K562 (cell line): ENCODE results near the gene GMIP. TPM values are rescaled to one million over a fixed set of nuclear protein-coding genes. Genes with fewer than 3 reads are reported as not detected.

Experiments
- ATAC-seq: fragments of 200-7000 bp; cut with Tn5 transposase; 3 replicates; pipeline ENCODE4 v1.9.1; 2020; ENCODE audit warnings: moderate library complexity
- BruUV-seq: library from RNA; stranded (reverse); fragments of 400-500 nt; replicated peaks from 2 replicates; lab custom pipeline; 2021; lab: Mats Ljungman, UMichigan
- CTCF ChIA-PET: fragments of 300-600 bp; formaldehyde crosslinking; extraction: SDS; loops from one replicate; lab custom pipeline; 2021; ENCODE audit warnings: low intra/inter-chr PET ratio; lab: Yijun Ruan, JAX
- POLR2A ChIA-PET: fragments of 300-600, 350-650 bp; sonication (Branson Sonifier 250); formaldehyde crosslinking; extraction: SDS; loops from one replicate; lab custom pipeline; 2021; ENCODE audit warnings: antibody characterized with exemption, inconsistent platforms; lab: Yijun Ruan, JAX
- DNase-seq, 4 experiments: peaks; one replicate each; pipeline versions ENCODE4 v3.0.0 to v3.0.0-alpha.2; 2011 to 2018; ENCODE audit warnings: low spot score in 3 of 4, mixed read lengths in 3 of 4; ENCODE audit errors: extremely low read depth in 1 of 4
- FAIRE-seq: peaks from 2 replicates; lab custom pipeline; 2011; peaks lifted over from hg19 to GRCh38; lab: Jason Lieb, UNC
- H2AFZ ChIP-seq: 2 replicates; pipeline ENCODE4 v1.6.0; 2011; ENCODE audit warnings: low read depth, low read length, control low read depth, inconsistent platforms
- H3K27ac ChIP-seq: fragments of 200-600 bp; 3 replicates; pipeline ENCODE4 v1.8.0; 2011; ENCODE audit warnings: low read depth, mild to moderate bottlenecking, control low read depth, inconsistent platforms, low read length, moderate library complexity, mixed read lengths; ENCODE audit errors: extremely low read depth
- H3K27me3 ChIP-seq, 2 experiments: fragments of 300-600 bp in 1 of 2; 2 replicates in 1 of 2; 3 replicates in 1 of 2; pipeline versions ENCODE4 v1.6.0 to v1.8.0; 2011; ENCODE audit warnings: inconsistent platforms in 2 of 2, low read length in 2 of 2, mild to moderate bottlenecking in 1 of 2, mixed read lengths in 1 of 2, moderate library complexity in 1 of 2; ENCODE audit not compliant: control insufficient read depth in 2 of 2, insufficient read depth in 2 of 2
- H3K36me3 ChIP-seq: fragments of 300-600 bp; 3 replicates; pipeline ENCODE4 v1.8.0; 2011; ENCODE audit warnings: mild to moderate bottlenecking, low read length, inconsistent platforms; ENCODE audit not compliant: control insufficient read depth, insufficient read depth
- H3K4me1 ChIP-seq, 2 experiments: fragments of 200-600 bp in 1 of 2; replicated peaks in 1 of 2; 2 replicates in 1 of 2; 3 replicates in 1 of 2; pipeline versions ENCODE4 v1.5.1 to v1.8.0; 2011; ENCODE audit warnings: inconsistent platforms in 2 of 2, low read length in 2 of 2, mild to moderate bottlenecking in 1 of 2, mixed read lengths in 1 of 2, moderate library complexity in 1 of 2; ENCODE audit not compliant: control insufficient read depth in 2 of 2, insufficient read depth in 2 of 2
- H3K4me2 ChIP-seq: 2 replicates; pipeline ENCODE4 v1.6.1; 2011; ENCODE audit warnings: low read length, control low read depth, inconsistent platforms, mixed read lengths; ENCODE audit not compliant: insufficient read depth
- H3K4me3 ChIP-seq: fragments of 200-600 bp; sonication (generic), shearing (Covaris generic); 2 replicates; pipeline ENCODE4 v1.5.1; 2016; ENCODE audit warnings: control low read depth, inconsistent platforms
- H3K79me2 ChIP-seq: fragments of 200-600 bp; 3 replicates; pipeline ENCODE4 v1.8.0; 2011; ENCODE audit warnings: low read length, inconsistent platforms; ENCODE audit not compliant: control insufficient read depth, insufficient read depth
- H3K9ac ChIP-seq, 2 experiments: 2 replicates each; pipeline versions ENCODE4 v1.6.0 to v1.6.1; 2011; ENCODE audit warnings: low read depth in 2 of 2, low read length in 2 of 2, control low read depth in 1 of 2, inconsistent platforms in 1 of 2, mild to moderate bottlenecking in 1 of 2, mixed read lengths in 1 of 2; ENCODE audit not compliant: insufficient read depth in 1 of 2
- H3K9me1 ChIP-seq: one replicate; pipeline ENCODE4 v1.6.0; 2011; ENCODE audit warnings: inconsistent platforms, mild to moderate bottlenecking, low read length, moderate library complexity; ENCODE audit not compliant: control insufficient read depth, insufficient read depth
- H3K9me3 ChIP-seq: replicated peaks from 2 replicates; pipeline ENCODE4 v1.5.1; 2011; ENCODE audit warnings: low read depth, low read length, inconsistent platforms; ENCODE audit not compliant: control insufficient read depth, insufficient read depth
- H4K20me1 ChIP-seq: replicated peaks from 2 replicates; pipeline ENCODE4 v1.6.1; 2011; ENCODE audit warnings: low read length, inconsistent platforms, mixed read lengths; ENCODE audit not compliant: control insufficient read depth, insufficient read depth
- AFF1 ChIP-seq, 2 experiments: fragments of 450-650 bp; IDR thresholded peaks; 2 replicates each; pipeline ENCODE4 v1.6.1; 2018; ENCODE audit warnings: mild to moderate bottlenecking in 2 of 2, low read depth in 1 of 2; ENCODE audit not compliant: partially characterized antibody in 2 of 2
- CTCF ChIP-seq, 3 experiments: IDR thresholded peaks in 2 of 3; conservative IDR thresholded peaks in 1 of 3; 2 replicates each; pipeline ENCODE4 v1.5.1; 2011 to 2012; ENCODE audit warnings: low read length in 3 of 3, mild to moderate bottlenecking in 3 of 3, control low read depth in 2 of 3, improper control_type of control experiment in 1 of 3, inconsistent platforms in 1 of 3, low read depth in 1 of 3, mixed read lengths in 1 of 3, moderate library complexity in 1 of 3; ENCODE audit not compliant: insufficient read depth in 2 of 3
- GATAD2A ChIP-seq: fragments of 450-650 bp; IDR thresholded peaks from 2 replicates; pipeline ENCODE4 v1.6.1; 2017
- KDM1A ChIP-seq, 2 experiments: fragments of 450-650 bp; IDR thresholded peaks; 2 replicates each; pipeline ENCODE4 v1.6.1; 2016; ENCODE audit warnings: mild to moderate bottlenecking in 2 of 2
- PCBP2 ChIP-seq: fragments of 200-400 bp; formaldehyde crosslinking; IDR thresholded peaks from 2 replicates; pipeline ENCODE4 v1.6.1; 2018; ENCODE audit warnings: low read length, low read depth, mild to moderate bottlenecking, moderate library complexity; ENCODE audit not compliant: poor library complexity, severe bottlenecking
- RCOR1 ChIP-seq, 2 experiments: IDR thresholded peaks; 2 replicates each; pipeline ENCODE4 v1.6.1; 2012; ENCODE audit warnings: low read depth in 2 of 2, low read length in 2 of 2, borderline replicate concordance in 1 of 2, improper control_type of control experiment in 1 of 2
- SMC3 ChIP-seq: conservative IDR thresholded peaks from 2 replicates; pipeline ENCODE4 v1.6.1; 2011; ENCODE audit warnings: low read depth, low read length, improper control_type of control experiment; ENCODE audit not compliant: insufficient read depth
- VEZF1 ChIP-seq: fragments of 200-800 bp; sonication (Bioruptor generic); IDR thresholded peaks from 2 replicates; pipeline ENCODE4 v1.6.1; 2017; ENCODE audit warnings: missing genetic modification characterization, missing compliant biosample characterization
- ZBTB43 ChIP-seq: sonication (generic); formaldehyde crosslinking; IDR thresholded peaks from 2 replicates; pipeline ENCODE4 v1.8.0; 2023; ENCODE audit warnings: mild to moderate bottlenecking, missing genetic modification reagents
- WGBS: fragments of 100-300 bp; shearing (Covaris generic); methylation state at CpG from one replicate; pipeline ENCODE4 v1.1.6; 2016; ENCODE audit warnings: low coverage, mixed read lengths; ENCODE audit not compliant: insufficient coverage; ENCODE audit errors: missing lambda C conversion rate; 5-methylcytosine and 5-hydroxymethylcytosine counted together
- in situ Hi-C: fragments of 300-500 bp; cut with MboI; formaldehyde crosslinking; loops from 4 replicates; pipeline ENCODE4 v1.15.0; 2018; ENCODE audit warnings: inconsistent platforms, mixed read lengths
- intact Hi-C: fragments of 100-400 bp; cut with micrococcal nuclease; formaldehyde crosslinking; loops from 2 replicates; pipeline ENCODE4 v1.14.2; 2022
- polyA plus RNA-seq, 8 experiments: library from polyadenylated mRNA; depleted of rRNA in 4 of 8; stranded (reverse) in 5 of 8; unstranded in 3 of 8; fragments of >200 nt; fragmentation: Nextera tagmentation in 2 of 8; fragmentation: Illumina TruSeq in 1 of 8; extraction: Ambion mirVana in 2 of 8; extraction: Trizol in 1 of 8; gene quantifications; 2 replicates each; pipeline versions ENCODE4 v1.2.1 to v1.2.3, GENCODE V29; 2011 to 2014; ENCODE audit warnings: inconsistent platforms in 1 of 8, missing spikeins in 1 of 8
- total RNA-seq, 7 experiments: library from RNA; depleted of rRNA in 6 of 7; stranded (reverse); fragments of >200 nt in 6 of 7; fragmentation: Illumina TruSeq in 2 of 7; extraction: Trizol in 2 of 7; gene quantifications; 2 replicates each; pipeline versions ENCODE4 v1.2.1 to v1.2.3, GENCODE V29; 2011 to 2021; ENCODE audit warnings: low replicate concordance in 1 of 7

GMIP gene
- total and polyA plus RNA-seq, 9 of the 15 experiments (the other 6 are each of a cell fraction or from before 2014, with no cell fraction given) = 0.14 to 15.8 (median 3.2) TPM

- TF ChIP-seq GATAD2A (peak; percentile 71; the same call in 1 of the 2 replicates), PCBP2 (no peak), SMC3 (peak; percentile 77), CTCF (IDR thresholded peaks at IDR 0.05 in 2 of 3, conservative IDR thresholded peaks at IDR 0.05 in 1 of 3; ENCODE audit: insufficient read depth in 2 of 3, low read depth in 1 of 3, low read length in 3 of 3) (peak; percentile 80 to 87 (median 82))
Observed at GRCh38 chr19:19643158-19644053, at the start of gene GMIP (continued).

- Histone ChIP-seq H4K20me1 (no peaks in the 10 kb centered on the region), H3K4me3 (no peak overlapping the region), H3K4me1 (no peaks in the 10 kb centered on the region), H3K27me3 (no peaks in the 10 kb centered on the region; a peak in 1 of 5 replicates), H3K79me2 (no peaks in the 10 kb centered on the region), H3K36me3 (no peaks in the 10 kb centered on the region), H3K9me3 (no peaks in the 10 kb centered on the region), H3K4me2 (no peak overlapping the region), H3K9ac (no peak overlapping the region), H3K9me1 (no peaks in the 10 kb centered on the region), H3K27ac (no peak overlapping the region), H2AFZ (no peak overlapping the region)
- 11% methylated on average over 10 of the region's 10 CpGs for WGBS
- in situ Hi-C loops = no loop called here
- CTCF ChIA-PET = no interaction called here
- intact Hi-C loops = no loop called here
- ATAC-seq = no peak
- TF ChIP-seq RCOR1 (IDR thresholded peaks at IDR 0.05; ENCODE audit: borderline replicate concordance in 1 of 2, low read depth in 2 of 2, low read length in 2 of 2) (peak in 1 of 2 experiments; percentile 27; a peak in 1 of 4 replicates), VEZF1 (no peak), KDM1A (IDR thresholded peaks at IDR 0.05) (peak; percentile 72 to 86; a peak in 3 of 4 replicates), AFF1 (IDR thresholded peaks at IDR 0.05; ENCODE audit: low read depth in 1 of 2, partially characterized antibody in 2 of 2) (no peak), ZBTB43 (no peak)
- no peak for DNase-seq
- POLR2A ChIA-PET = interaction anchor here (0.6 kb wide), 1 partner anchor 1140 kb away, joined by 3 read pairs; no protein-coding TSS in a partner anchor
- FAIRE-seq = no peak
- BruUV-seq = no TSS peak
Observed at GRCh38 chr19:19691683-19692082, 48.2 kb upstream of the GMIP start.
